ENCODE measurements around the gene KLF14.

- TF ChIP-seq ZNF280C (tag by site-specific recombination; IDR thresholded peaks at IDR 0.05) (no peak), CTCF (tag by site-specific recombination; IDR thresholded peaks at IDR 0.05) (no peak), ZNF449 (tag by site-specific recombination; IDR thresholded peaks at IDR 0.05) (no peak), ZNF670 (tag by site-specific recombination; IDR thresholded peaks at IDR 0.05; ENCODE audit: low read depth) (no peak), ZNF488 (tag by site-specific recombination; IDR thresholded peaks at IDR 0.05) (no peak), ZNF707 (tag by site-specific recombination; IDR thresholded peaks at IDR 0.05) (no peak), ELK4 (IDR thresholded peaks at IDR 0.05; ENCODE audit: borderline replicate concordance, low read depth, low read length) (no peak), PATZ1 (tag by site-specific recombination; IDR thresholded peaks at IDR 0.05) (no peak), ZBTB7A (tag by site-specific recombination; IDR thresholded peaks at IDR 0.05; ENCODE audit: low read depth) (no peak), ZFP37 (tag by site-specific recombination; IDR thresholded peaks at IDR 0.05) (no peak), ZNF561 (tag by site-specific recombination; IDR thresholded peaks at IDR 0.05; ENCODE audit: borderline replicate concordance) (no peak)
Measured at GRCh38 chr7:130723784-130724183, 10.2 kb downstream of the KLF14 start.
